ENCODE measurements around the gene IFITM10. TPM values are rescaled to one million over a fixed set of nuclear protein-coding genes. Genes with fewer than 3 reads are reported as not detected.

The IFITM10 gene
- total RNA-seq, 1 donor from 2014 or later, result 3.4 TPM

- no peak overlapping the region for H3K4me3 Mint-ChIP-seq
- H3K36me3 Mint-ChIP-seq, result no peaks in the 10 kb centered on the region
- H3K4me1 Mint-ChIP-seq (ENCODE audit: unreplicated experiment), result peaks cover 3% of the 10 kb centered on the region
- peaks cover 24% of the 10 kb centered on the region for H3K9me3 Mint-ChIP-seq
- no peak for DNase-seq (ENCODE audit: extremely low spot score, unreplicated experiment)
- no peak overlapping the region for H3K27ac Mint-ChIP-seq
- H3K27me3 Mint-ChIP-seq, result peaks cover 66% of the 10 kb centered on the region
- TF ChIP-seq, protein P1, sequence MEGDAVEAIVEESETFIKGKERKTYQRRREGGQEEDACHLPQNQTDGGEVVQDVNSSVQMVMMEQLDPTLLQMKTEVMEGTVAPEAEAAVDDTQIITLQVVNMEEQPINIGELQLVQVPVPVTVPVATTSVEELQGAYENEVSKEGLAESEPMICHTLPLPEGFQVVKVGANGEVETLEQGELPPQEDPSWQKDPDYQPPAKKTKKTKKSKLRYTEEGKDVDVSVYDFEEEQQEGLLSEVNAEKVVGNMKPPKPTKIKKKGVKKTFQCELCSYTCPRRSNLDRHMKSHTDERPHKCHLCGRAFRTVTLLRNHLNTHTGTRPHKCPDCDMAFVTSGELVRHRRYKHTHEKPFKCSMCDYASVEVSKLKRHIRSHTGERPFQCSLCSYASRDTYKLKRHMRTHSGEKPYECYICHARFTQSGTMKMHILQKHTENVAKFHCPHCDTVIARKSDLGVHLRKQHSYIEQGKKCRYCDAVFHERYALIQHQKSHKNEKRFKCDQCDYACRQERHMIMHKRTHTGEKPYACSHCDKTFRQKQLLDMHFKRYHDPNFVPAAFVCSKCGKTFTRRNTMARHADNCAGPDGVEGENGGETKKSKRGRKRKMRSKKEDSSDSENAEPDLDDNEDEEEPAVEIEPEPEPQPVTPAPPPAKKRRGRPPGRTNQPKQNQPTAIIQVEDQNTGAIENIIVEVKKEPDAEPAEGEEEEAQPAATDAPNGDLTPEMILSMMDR (conservative IDR thresholded peaks at IDR 0.05), result no peak
Measured at GRCh38 chr11:1736447-1736992, 13.9 kb downstream of the IFITM10 start.

GRCh38 chr11:1735271-1735670, 15.1 kb downstream of the IFITM10 start:
- Mint-ChIP-seq H3K27ac (no peak overlapping the region), H3K4me3 (no peak overlapping the region), H3K27me3 (peaks cover 76% of the 10 kb centered on the region), H3K4me1 (ENCODE audit: unreplicated experiment) (peaks cover 3% of the 10 kb centered on the region), H3K36me3 (no peaks in the 10 kb centered on the region), H3K9me3 (peaks cover 24% of the 10 kb centered on the region)
- DNase-seq (ENCODE audit: extremely low spot score, unreplicated experiment), result no peak
- TF ChIP-seq, protein P1 (conservative IDR thresholded peaks at IDR 0.05), result no peak

DNA sequence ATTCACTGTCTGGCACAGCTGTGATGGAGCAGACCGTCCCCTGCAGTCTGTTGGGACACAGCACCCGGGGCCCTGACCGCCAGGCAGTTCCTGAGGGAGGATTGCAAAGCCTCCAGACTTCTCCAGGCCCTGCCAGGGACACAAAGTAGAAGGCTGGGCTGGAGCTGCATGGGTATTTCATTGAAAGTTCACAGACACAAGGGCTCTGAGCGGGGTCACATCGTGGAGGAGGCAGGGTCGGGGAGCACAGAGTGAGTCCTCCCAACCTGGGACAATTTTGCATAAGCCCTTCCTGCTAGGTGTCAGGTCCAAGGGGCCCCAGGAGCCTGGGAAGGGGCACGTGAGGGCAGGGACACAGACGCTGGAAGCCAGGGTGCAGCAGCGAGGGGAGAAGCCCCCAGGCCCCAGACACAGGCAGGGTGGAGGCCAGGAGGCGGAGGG, 15.7 kb downstream of the IFITM10 start:
- TF ChIP-seq, protein P1 (conservative IDR thresholded peaks at IDR 0.05), result no peak
- Mint-ChIP-seq H3K4me1 (ENCODE audit: unreplicated experiment) (peaks cover 3% of the 10 kb centered on the region), H3K27ac (no peak overlapping the region), H3K27me3 (peaks cover 80% of the 10 kb centered on the region), H3K9me3 (peaks cover 24% of the 10 kb centered on the region), H3K36me3 (no peaks in the 10 kb centered on the region), H3K4me3 (no peak overlapping the region)
- no peak for DNase-seq (ENCODE audit: extremely low spot score, unreplicated experiment)

DNA sequence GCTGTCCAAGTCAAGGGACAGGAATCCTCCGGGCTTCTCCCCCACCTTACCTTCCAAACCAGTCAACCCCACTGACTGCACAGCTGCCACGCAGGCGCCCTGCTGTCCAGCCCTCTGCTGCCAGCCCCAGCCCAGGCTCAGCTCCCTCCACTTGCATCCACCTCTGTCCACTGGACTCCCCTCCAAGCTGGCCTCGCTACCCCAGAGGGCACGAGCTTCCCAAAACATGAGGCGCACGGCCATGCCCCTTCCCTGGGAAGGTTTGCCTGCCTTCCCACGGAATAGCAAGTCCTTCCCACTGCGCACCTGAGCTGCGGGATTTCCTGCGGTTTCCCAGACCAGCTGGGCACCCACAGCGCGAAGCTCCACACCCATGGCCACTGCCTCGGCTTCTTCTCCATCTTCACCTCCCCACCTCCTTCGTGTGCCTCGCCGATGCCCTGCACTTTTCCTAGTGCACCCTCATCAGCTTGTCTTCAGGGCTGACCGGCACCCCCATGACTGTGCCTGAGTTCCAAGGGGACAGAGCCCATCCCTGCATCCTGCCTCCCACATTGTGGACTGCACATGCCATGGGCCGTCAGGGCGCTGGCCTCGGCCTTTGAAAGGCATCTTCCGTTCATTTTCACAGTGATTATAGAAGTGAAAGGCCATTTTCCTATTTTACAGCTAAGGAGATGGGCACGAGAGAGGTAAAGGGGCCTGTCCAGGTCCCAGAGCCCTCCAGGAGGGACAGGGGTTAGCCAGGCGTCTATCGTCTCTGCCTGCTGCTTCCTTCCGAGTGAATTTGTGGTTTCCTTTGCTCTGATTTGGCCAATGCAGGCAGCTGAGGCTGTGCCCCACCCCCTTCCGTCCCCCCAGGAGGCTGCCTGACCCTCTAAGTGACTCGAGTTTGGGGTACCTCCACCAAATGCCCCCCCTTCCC, 16.4 kb downstream of the IFITM10 start:
- DNase-seq (ENCODE audit: extremely low spot score, unreplicated experiment), result no peak
- H3K4me3 Mint-ChIP-seq, result no peak overlapping the region
- peaks cover 78% of the 10 kb centered on the region for H3K27me3 Mint-ChIP-seq
- TF ChIP-seq, protein P1 (conservative IDR thresholded peaks at IDR 0.05), result no peak
- H3K9me3 Mint-ChIP-seq, result peaks cover 24% of the 10 kb centered on the region
- H3K36me3 Mint-ChIP-seq, result no peaks in the 10 kb centered on the region
- H3K4me1 Mint-ChIP-seq (ENCODE audit: unreplicated experiment), result peaks cover 3% of the 10 kb centered on the region
- peak overlapping the region; percentile 36 for H3K27ac Mint-ChIP-seq

GRCh38 chr11:1733009-1733715, 17.2 kb downstream of the IFITM10 start:
- TF ChIP-seq, protein P1 (conservative IDR thresholded peaks at IDR 0.05), result no peak
- no peak for DNase-seq (ENCODE audit: extremely low spot score, unreplicated experiment)
- no peaks in the 10 kb centered on the region for H3K36me3 Mint-ChIP-seq
- H3K9me3 Mint-ChIP-seq, result peaks cover 20% of the 10 kb centered on the region
- peaks cover 3% of the 10 kb centered on the region for H3K4me1 Mint-ChIP-seq (ENCODE audit: unreplicated experiment)
- H3K27ac Mint-ChIP-seq, result peak overlapping the region; percentile 36
- no peak overlapping the region for H3K4me3 Mint-ChIP-seq
- peaks cover 81% of the 10 kb centered on the region for H3K27me3 Mint-ChIP-seq
